HL-60 (cell line): ENCODE measurements around the gene KIRREL1.

ENCODE experiments used
- DNase-seq, 2 experiments: peaks; one replicate each; pipeline ENCODE4 v3.0.0-alpha.2; 2010 to 2020; ENCODE audit warnings: low read depth in 1 of 2, low spot score in 1 of 2
- H3K27ac ChIP-seq: fragments of 250-450 bp; sonication (Bioruptor Pico); replicated peaks from 2 replicates; pipeline ENCODE4 v1.5.1; 2020; ENCODE audit warnings: mild to moderate bottlenecking, moderate library complexity
- H3K27me3 ChIP-seq: fragments of 250-450 bp; sonication (Bioruptor Pico); 2 replicates; pipeline ENCODE4 v1.5.1; 2021; ENCODE audit warnings: mild to moderate bottlenecking, moderate library complexity; ENCODE audit not compliant: insufficient read depth, poor library complexity, severe bottlenecking
- H3K4me3 ChIP-seq: replicated peaks from 2 replicates; pipeline ENCODE4 v1.5.1; 2011; ENCODE audit warnings: mild to moderate bottlenecking, control low read depth, low read length; ENCODE audit not compliant: insufficient read depth
- GABPA ChIP-seq: IDR thresholded peaks from 2 replicates; pipeline ENCODE4 v1.6.1; 2012; ENCODE audit warnings: low read depth
- POLR2AphosphoS5 ChIP-seq: IDR thresholded peaks from 2 replicates; pipeline ENCODE4 v1.6.1; 2012; ENCODE audit warnings: low read depth
- REST ChIP-seq: IDR thresholded peaks from 2 replicates; pipeline ENCODE4 v1.6.1; 2012; ENCODE audit warnings: low read depth; ENCODE audit not compliant: insufficient replicate concordance
- SPI1 ChIP-seq: IDR thresholded peaks from 2 replicates; pipeline ENCODE4 v1.6.1; 2012; ENCODE audit warnings: low read depth, mild to moderate bottlenecking, borderline replicate concordance
- TF ChIP-seq, protein P1 (sequence below): IDR thresholded peaks from one replicate; pipeline ENCODE4 v1.5.1; 2011; ENCODE audit warnings: low read length, control low read depth, inconsistent platforms; ENCODE audit not compliant: insufficient read depth

Gene KIRREL1

DNA sequence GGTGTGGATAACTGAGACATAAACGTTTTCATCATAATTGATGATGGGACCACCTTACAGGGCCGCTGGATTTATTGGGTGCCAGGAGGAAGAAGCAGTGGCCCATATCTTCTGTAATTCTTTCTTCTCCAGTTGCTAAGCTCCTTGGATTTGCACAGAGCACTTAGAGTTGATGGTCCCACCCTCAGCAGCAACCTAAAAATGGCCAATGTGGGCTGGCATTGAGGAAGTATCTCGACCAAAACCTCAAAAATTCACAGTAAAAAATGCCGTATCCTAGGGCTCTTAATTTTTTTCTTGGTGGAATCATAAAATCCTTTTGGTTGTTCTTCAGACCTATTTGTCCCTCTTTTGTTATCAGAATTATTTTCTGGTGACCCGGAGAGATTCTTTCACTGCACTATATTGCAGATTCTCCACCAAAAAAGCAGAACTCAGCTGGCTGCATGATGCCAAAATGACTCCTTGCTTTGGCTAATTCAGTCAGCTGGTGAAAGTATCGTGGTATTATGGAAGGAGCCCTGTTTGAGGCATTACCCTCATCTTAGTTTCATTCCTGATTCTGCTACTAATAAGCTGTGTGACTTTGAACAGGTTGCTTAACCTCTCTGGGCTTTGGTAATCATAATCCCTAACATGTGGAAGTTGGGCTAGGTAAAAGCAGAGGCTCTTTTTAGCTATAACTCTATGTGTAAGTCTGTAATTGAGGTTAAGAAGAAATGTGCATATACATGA lies 27.6 kb downstream of the KIRREL1 start:
- Histone ChIP-seq H3K4me3 (no peak overlapping the region), H3K27me3 (no peaks in the 10 kb centered on the region), H3K27ac (no peak overlapping the region)
- TF ChIP-seq REST, result no peak
- TF ChIP-seq, protein P1, sequence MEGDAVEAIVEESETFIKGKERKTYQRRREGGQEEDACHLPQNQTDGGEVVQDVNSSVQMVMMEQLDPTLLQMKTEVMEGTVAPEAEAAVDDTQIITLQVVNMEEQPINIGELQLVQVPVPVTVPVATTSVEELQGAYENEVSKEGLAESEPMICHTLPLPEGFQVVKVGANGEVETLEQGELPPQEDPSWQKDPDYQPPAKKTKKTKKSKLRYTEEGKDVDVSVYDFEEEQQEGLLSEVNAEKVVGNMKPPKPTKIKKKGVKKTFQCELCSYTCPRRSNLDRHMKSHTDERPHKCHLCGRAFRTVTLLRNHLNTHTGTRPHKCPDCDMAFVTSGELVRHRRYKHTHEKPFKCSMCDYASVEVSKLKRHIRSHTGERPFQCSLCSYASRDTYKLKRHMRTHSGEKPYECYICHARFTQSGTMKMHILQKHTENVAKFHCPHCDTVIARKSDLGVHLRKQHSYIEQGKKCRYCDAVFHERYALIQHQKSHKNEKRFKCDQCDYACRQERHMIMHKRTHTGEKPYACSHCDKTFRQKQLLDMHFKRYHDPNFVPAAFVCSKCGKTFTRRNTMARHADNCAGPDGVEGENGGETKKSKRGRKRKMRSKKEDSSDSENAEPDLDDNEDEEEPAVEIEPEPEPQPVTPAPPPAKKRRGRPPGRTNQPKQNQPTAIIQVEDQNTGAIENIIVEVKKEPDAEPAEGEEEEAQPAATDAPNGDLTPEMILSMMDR, result no peak
- TF ChIP-seq GABPA, result no peak
- no peak for TF ChIP-seq POLR2AphosphoS5
- no peak for TF ChIP-seq SPI1
- no peak for DNase-seq

DNA sequence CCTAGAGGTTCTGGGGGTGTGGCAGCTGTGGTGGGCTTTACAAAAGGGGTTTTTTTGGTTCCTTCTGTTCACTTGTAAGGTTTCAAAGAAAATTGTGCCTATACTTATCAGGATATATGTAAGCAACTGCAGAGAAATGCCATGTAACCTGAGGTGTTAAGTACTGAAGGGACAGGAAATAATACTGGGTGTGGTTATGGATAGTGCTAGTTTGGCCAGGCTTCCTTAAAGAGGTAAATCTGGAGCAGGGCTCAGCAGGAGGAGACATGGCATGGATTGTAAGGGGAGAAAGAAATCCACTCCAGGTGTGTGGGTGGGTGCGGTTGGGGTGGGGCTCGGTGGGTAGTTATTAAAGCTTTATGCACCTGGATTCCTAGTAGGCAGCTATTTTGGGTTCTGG lies 28.3 kb downstream of the KIRREL1 start:
- no peaks in the 10 kb centered on the region for H3K27me3 ChIP-seq
- TF ChIP-seq, protein P1, result no peak
- no peak for TF ChIP-seq REST
- TF ChIP-seq SPI1, result no peak
- TF ChIP-seq GABPA, result no peak
- no peak for TF ChIP-seq POLR2AphosphoS5
- H3K4me3 ChIP-seq, result no peak overlapping the region
- H3K27ac ChIP-seq, result no peak overlapping the region
- DNase-seq, result no peak

GRCh38 chr1:158022554-158023312 lies 29.3 kb downstream of the KIRREL1 start:
- DNase-seq, result no peak
- no peaks in the 10 kb centered on the region for H3K27me3 ChIP-seq
- H3K27ac ChIP-seq, result no peak overlapping the region
- H3K4me3 ChIP-seq, result no peak overlapping the region
- TF ChIP-seq, protein P1, result no peak
- TF ChIP-seq POLR2AphosphoS5 (no peak), SPI1 (no peak)
